ENCODE measurements around the gene MMP24OS. TPM values are rescaled to one million over a fixed set of nuclear protein-coding genes. Genes with fewer than 3 reads are reported as not detected.

The MMP24OS gene
- total and polyA plus RNA-seq, 2 donors (not counting 1 experiment from before 2014, with no cell fraction given): 30.1 to 44.1 TPM

- Histone ChIP-seq H3K79me2 (ENCODE audit: control insufficient read depth, insufficient read depth, low read length) (no peaks in the 10 kb centered on the region), H3K4me2 (ENCODE audit: extremely low read depth, insufficient read depth, low read length) (no peak overlapping the region), H3K36me3 (ENCODE audit: control insufficient read depth, insufficient read depth, low read length) (no peaks in the 10 kb centered on the region), H3K9me3 (ENCODE audit: control insufficient read depth, insufficient read depth, low read depth, low read length) (no peaks in the 10 kb centered on the region), H3K27ac (ENCODE audit: insufficient read depth, low read length) (no peak overlapping the region), H3K9ac (ENCODE audit: insufficient read depth, low read length) (no peak overlapping the region), H3K27me3 (ENCODE audit: control insufficient read depth, insufficient read depth, low read length) (peaks cover 3% of the 10 kb centered on the region), H3K4me1 (ENCODE audit: control insufficient read depth, extremely low read depth, insufficient read depth, low read length) (no peaks in the 10 kb centered on the region), H3K4me3 (replicated peaks in 1 of 4; ENCODE audit: control extremely low read depth in 1 of 4, insufficient read depth in 1 of 4, low read depth in 3 of 4, low read length in 4 of 4) (no peak overlapping the region), H4K20me1 (ENCODE audit: control insufficient read depth, extremely low read depth, insufficient read depth, low read length) (no peaks in the 10 kb centered on the region), H2AFZ (ENCODE audit: low read length) (no peak overlapping the region)
- no peak for TF ChIP-seq EZH2 (IDR thresholded peaks at IDR 0.05; ENCODE audit: low read length, missing control alignments)
- no peak for TF ChIP-seq CTCF (conservative IDR thresholded peaks at IDR 0.05 in 1 of 2, IDR thresholded peaks at IDR 0.05 in 1 of 2; ENCODE audit: low read depth in 1 of 2, low read length in 2 of 2)
- DNase-seq (ENCODE audit: low read depth in 2 of 2): no peak
Observed at GRCh38 chr20:35295674-35296073, 17.8 kb upstream of the MMP24OS start.

- H3K9me3 ChIP-seq (ENCODE audit: control insufficient read depth, insufficient read depth, low read depth, low read length): no peaks in the 10 kb centered on the region
- DNase-seq (ENCODE audit: low read depth in 2 of 2): no peak
- H3K4me1 ChIP-seq (ENCODE audit: control insufficient read depth, extremely low read depth, insufficient read depth, low read length): no peaks in the 10 kb centered on the region
- no peak overlapping the region for H2AFZ ChIP-seq (ENCODE audit: low read length)
- H4K20me1 ChIP-seq (ENCODE audit: control insufficient read depth, extremely low read depth, insufficient read depth, low read length): no peaks in the 10 kb centered on the region
- H3K27ac ChIP-seq (ENCODE audit: insufficient read depth, low read length): no peak overlapping the region
- H3K79me2 ChIP-seq (ENCODE audit: control insufficient read depth, insufficient read depth, low read length): no peaks in the 10 kb centered on the region
- H3K4me3 ChIP-seq (replicated peaks in 1 of 4; ENCODE audit: control extremely low read depth in 1 of 4, insufficient read depth in 1 of 4, low read depth in 3 of 4, low read length in 4 of 4): no peak overlapping the region
- peaks cover 3% of the 10 kb centered on the region for H3K27me3 ChIP-seq (ENCODE audit: control insufficient read depth, insufficient read depth, low read length)
- no peak overlapping the region for H3K4me2 ChIP-seq (ENCODE audit: extremely low read depth, insufficient read depth, low read length)
- H3K9ac ChIP-seq (ENCODE audit: insufficient read depth, low read length): no peak overlapping the region
- TF ChIP-seq EZH2 (IDR thresholded peaks at IDR 0.05; ENCODE audit: low read length, missing control alignments) (no peak), CTCF (conservative IDR thresholded peaks at IDR 0.05 in 1 of 2, IDR thresholded peaks at IDR 0.05 in 1 of 2; ENCODE audit: low read depth in 1 of 2, low read length in 2 of 2) (no peak)
- no peaks in the 10 kb centered on the region for H3K36me3 ChIP-seq (ENCODE audit: control insufficient read depth, insufficient read depth, low read length)
Observed at GRCh38 chr20:35295058-35295457, 17.1 kb upstream of the MMP24OS start.

- H3K4me3 ChIP-seq (replicated peaks in 1 of 4; ENCODE audit: control extremely low read depth in 1 of 4, insufficient read depth in 1 of 4, low read depth in 3 of 4, low read length in 4 of 4): no peak overlapping the region
- no peak for DNase-seq (ENCODE audit: low read depth in 2 of 2)
- no peak overlapping the region for H3K27ac ChIP-seq (ENCODE audit: insufficient read depth, low read length)
- H3K9me3 ChIP-seq (ENCODE audit: control insufficient read depth, insufficient read depth, low read depth, low read length): no peaks in the 10 kb centered on the region
- TF ChIP-seq EZH2 (IDR thresholded peaks at IDR 0.05; ENCODE audit: low read length, missing control alignments) (no peak), CTCF (conservative IDR thresholded peaks at IDR 0.05 in 1 of 2, IDR thresholded peaks at IDR 0.05 in 1 of 2; ENCODE audit: low read depth in 1 of 2, low read length in 2 of 2) (no peak)
- peaks cover 3% of the 10 kb centered on the region for H3K27me3 ChIP-seq (ENCODE audit: control insufficient read depth, insufficient read depth, low read length)
- no peaks in the 10 kb centered on the region for H4K20me1 ChIP-seq (ENCODE audit: control insufficient read depth, extremely low read depth, insufficient read depth, low read length)
- H3K36me3 ChIP-seq (ENCODE audit: control insufficient read depth, insufficient read depth, low read length): no peaks in the 10 kb centered on the region
- H3K79me2 ChIP-seq (ENCODE audit: control insufficient read depth, insufficient read depth, low read length): no peaks in the 10 kb centered on the region
- H3K9ac ChIP-seq (ENCODE audit: insufficient read depth, low read length): no peak overlapping the region
- H2AFZ ChIP-seq (ENCODE audit: low read length): no peak overlapping the region
- H3K4me1 ChIP-seq (ENCODE audit: control insufficient read depth, extremely low read depth, insufficient read depth, low read length): no peaks in the 10 kb centered on the region
- no peak overlapping the region for H3K4me2 ChIP-seq (ENCODE audit: extremely low read depth, insufficient read depth, low read length)
Observed at GRCh38 chr20:35294293-35294685, 16.4 kb upstream of the MMP24OS start.
